GM12864 (cell line): ENCODE results near the gene SUMO3.

Source experiments
- DNase-seq: peaks from one replicate; pipeline ENCODE4 v3.0.0-alpha.2; 2011; ENCODE audit warnings: low read depth
- H3K4me3 ChIP-seq: 2 replicates; pipeline ENCODE4 v1.5.1; 2011; ENCODE audit warnings: mild to moderate bottlenecking, low read depth, low read length, control low read depth
- CTCF ChIP-seq: IDR thresholded peaks from 2 replicates; pipeline ENCODE4 v1.5.1; 2011; ENCODE audit warnings: low read depth, mild to moderate bottlenecking, moderate library complexity, low read length, control low read depth, inconsistent platforms; ENCODE audit errors: missing control alignments

The SUMO3 gene

GRCh38 chr21:44778983-44779382, 38.9 kb downstream of the SUMO3 start:
- DNase-seq: no peak
- no peak for TF ChIP-seq CTCF
- no peak overlapping the region for H3K4me3 ChIP-seq

DNA sequence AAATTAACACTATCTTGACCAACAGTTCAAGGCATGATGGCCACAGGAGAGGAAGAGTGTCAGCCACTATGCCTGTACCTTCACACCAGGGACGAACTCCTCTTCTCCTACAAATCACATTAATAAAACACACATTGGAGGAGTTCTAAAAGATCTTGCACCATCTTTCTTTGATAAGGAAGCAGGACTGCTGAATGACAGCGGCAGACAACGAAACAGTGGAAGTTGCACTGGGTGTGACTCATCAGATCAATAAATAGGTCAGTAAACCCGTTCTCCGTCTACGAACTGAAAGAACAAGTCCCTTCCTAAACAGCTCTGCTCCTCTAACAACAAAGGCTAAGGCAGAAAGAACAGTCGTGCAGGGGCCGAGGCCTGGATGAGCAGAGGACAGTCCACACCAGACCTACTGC, 39.4 kb downstream of the SUMO3 start:
- no peak for DNase-seq
- H3K4me3 ChIP-seq: no peak overlapping the region
- TF ChIP-seq CTCF: no peak

DNA sequence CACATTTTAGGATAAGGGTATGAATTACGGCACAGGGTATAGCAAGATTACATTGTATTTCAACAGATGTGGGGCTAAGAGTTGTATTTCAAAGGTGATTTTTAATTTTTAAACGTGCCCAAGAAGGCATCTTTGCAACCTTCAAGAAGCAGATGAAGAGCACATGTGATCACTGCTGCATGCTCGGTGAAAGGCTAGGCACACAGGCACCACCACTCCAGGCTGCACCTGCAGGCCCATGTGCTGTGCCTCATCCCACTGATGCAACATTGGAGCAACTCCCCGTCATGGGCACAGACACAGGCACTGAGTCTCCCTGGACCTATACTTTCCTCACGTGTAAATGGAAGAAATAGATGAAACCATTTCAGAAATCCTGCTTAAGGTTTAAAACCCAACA, 39.8 kb downstream of the SUMO3 start:
- no peak for DNase-seq
- H3K4me3 ChIP-seq: no peak overlapping the region
- no peak for TF ChIP-seq CTCF

DNA sequence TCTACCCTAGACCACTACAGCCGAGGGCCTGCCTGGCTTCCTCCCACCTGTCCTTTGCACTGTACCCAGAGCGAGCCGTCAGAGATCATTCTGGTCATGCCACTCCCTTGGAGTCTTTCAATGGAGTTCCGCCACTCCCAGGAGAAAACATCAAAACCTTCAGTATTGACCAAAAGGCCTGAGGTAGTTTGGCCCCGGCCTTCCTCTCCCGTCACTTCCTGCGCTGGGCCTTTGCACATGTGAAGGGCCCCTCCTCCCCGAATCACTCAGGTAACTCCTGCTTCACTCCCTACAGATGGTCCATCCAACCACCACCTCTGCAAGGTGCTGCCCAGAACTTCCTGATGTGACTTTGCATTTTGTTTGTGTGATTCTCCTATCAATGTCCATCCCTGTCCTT, 42.9 kb downstream of the SUMO3 start:
- H3K4me3 ChIP-seq: no peak overlapping the region
- no peak for DNase-seq
- no peak for TF ChIP-seq CTCF

GRCh38 chr21:44773291-44773932, 44.5 kb downstream of the SUMO3 start:
- no peak for TF ChIP-seq CTCF
- no peak overlapping the region for H3K4me3 ChIP-seq
- DNase-seq: no peak

DNA sequence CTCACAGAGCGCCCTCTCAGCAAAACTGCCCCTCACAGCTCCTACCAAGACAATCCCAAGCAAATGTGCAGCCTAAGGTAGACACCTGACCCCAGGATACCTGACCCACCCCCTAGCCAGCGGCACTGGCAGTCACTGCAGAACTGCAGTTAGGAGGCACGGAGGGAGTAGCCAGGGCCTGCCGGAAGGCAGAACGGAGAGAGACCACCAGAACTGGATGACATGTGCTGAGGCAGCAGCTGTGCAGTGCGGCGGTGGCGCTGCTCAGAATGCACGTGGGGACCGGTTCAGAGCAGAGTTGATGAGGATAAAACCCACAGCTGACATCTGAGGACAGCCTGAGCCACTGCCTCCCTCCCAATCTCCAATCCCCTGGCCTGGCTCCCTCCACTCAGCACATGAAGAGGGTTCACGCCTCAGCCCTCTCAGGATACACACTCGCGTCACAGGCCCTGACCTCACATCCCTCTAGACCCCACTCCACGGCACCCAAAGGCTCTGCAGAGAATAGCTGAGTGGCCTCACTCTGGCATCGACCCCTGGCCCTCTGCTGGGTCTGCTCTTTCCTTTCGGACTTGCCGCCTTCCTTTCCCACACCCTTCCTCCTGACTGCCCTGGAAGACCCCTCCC, 45.9 kb downstream of the SUMO3 start:
- no peak for DNase-seq
- TF ChIP-seq CTCF: no peak
- H3K4me3 ChIP-seq: no peak overlapping the region
